ENCODE results near the gene H3-3A. TPM values are rescaled to one million over a fixed set of nuclear protein-coding genes. Genes with fewer than 3 reads are reported as not detected.

Gene H3-3A
- total RNA-seq, 1 experiment from 2014 or later, result 894 TPM

- POLR2A ChIA-PET, result no interaction called here
- TF ChIP-seq IRF1 (CRISPR knock-in tag; IDR thresholded peaks at IDR 0.05) (no peak), ZBTB21 (CRISPR knock-in tag; IDR thresholded peaks at IDR 0.05; ENCODE audit: borderline replicate concordance) (no peak), USF2 (CRISPR knock-in tag; IDR thresholded peaks at IDR 0.05) (no peak), IRF2 (CRISPR knock-in tag; IDR thresholded peaks at IDR 0.05; ENCODE audit: borderline replicate concordance, low read depth) (no peak), ZSCAN18 (CRISPR knock-in tag; IDR thresholded peaks at IDR 0.05) (no peak), SP1 (CRISPR knock-in tag; conservative IDR thresholded peaks at IDR 0.05) (no peak), ESRRA (CRISPR knock-in tag; IDR thresholded peaks at IDR 0.05; ENCODE audit: borderline replicate concordance) (no peak), FOXP4 (CRISPR knock-in tag; IDR thresholded peaks at IDR 0.05) (no peak), ARID4B (CRISPR knock-in tag; IDR thresholded peaks at IDR 0.05; ENCODE audit: borderline replicate concordance) (no peak), PRRX2 (CRISPR knock-in tag; IDR thresholded peaks at IDR 0.05) (no peak)
- CTCF ChIA-PET, result interaction anchor here (0.8 kb wide), 1 partner anchor 30 kb away, joined by 3 read pairs; no protein-coding TSS in a partner anchor
- ATAC-seq (no peak), DNase-seq (ENCODE audit: low spot score) (no peak)
- H3K36me3 Mint-ChIP-seq, result no peaks in the 10 kb centered on the region
- H3K27me3 Mint-ChIP-seq (ENCODE audit: low read depth), result no peaks in the 10 kb centered on the region
- no peaks in the 10 kb centered on the region for H3K9me3 Mint-ChIP-seq
- H3K4me3 Mint-ChIP-seq, result no peak overlapping the region
- no peak overlapping the region for H3K27ac Mint-ChIP-seq
- H3K4me1 Mint-ChIP-seq, result no peaks in the 10 kb centered on the region
Measured at GRCh38 chr1:226034482-226034881, 28.0 kb upstream of the H3-3A start.

- Mint-ChIP-seq H3K9me3 (no peaks in the 10 kb centered on the region), H3K4me1 (no peaks in the 10 kb centered on the region), H3K36me3 (no peaks in the 10 kb centered on the region), H3K27me3 (ENCODE audit: low read depth) (no peaks in the 10 kb centered on the region), H3K27ac (no peak overlapping the region), H3K4me3 (no peak overlapping the region)
- CTCF ChIA-PET, result no interaction called here
- POLR2A ChIA-PET, result no interaction called here
- DNase-seq (ENCODE audit: low spot score) (no peak), ATAC-seq (no peak)
- TF ChIP-seq SMAD3 (CRISPR knock-in tag; IDR thresholded peaks at IDR 0.05; ENCODE audit: borderline replicate concordance), result no peak
- TF ChIP-seq CDX4 (CRISPR knock-in tag; IDR thresholded peaks at IDR 0.05; ENCODE audit: borderline replicate concordance), result no peak
- no peak for TF ChIP-seq PRDM15 (CRISPR knock-in tag; IDR thresholded peaks at IDR 0.05)
- no peak for TF ChIP-seq ZNF121 (CRISPR knock-in tag; IDR thresholded peaks at IDR 0.05)
Measured at GRCh38 chr1:226035915-226036314, 26.6 kb upstream of the H3-3A start.

Data from WTC11 (cell line).